C4-2B (cell line): ENCODE results near the gene INPP4B.
A peak's percentile ranks its signal among the peaks of the same experiment; 100 is the strongest.

Experiments used
- H3K27ac ChIP-seq: fragments of 450-650 bp; 2 replicates; pipeline ENCODE4 v1.5.1; 2017
- CTCF ChIP-seq: fragments of 450-650 bp; conservative IDR thresholded peaks from 2 replicates; pipeline ENCODE4 v1.5.1; 2017; ENCODE audit warnings: mild to moderate bottlenecking
- ZFX ChIP-seq: fragments of 450-650 bp; IDR thresholded peaks from 2 replicates; pipeline ENCODE4 v1.6.1; 2017

The INPP4B gene

GRCh38 chr4:142292231-142292630 is 553.9 kb downstream of the INPP4B start:
- no peak overlapping the region for H3K27ac ChIP-seq
- no peak for TF ChIP-seq CTCF
- no peak for TF ChIP-seq ZFX

GRCh38 chr4:142291299-142292050 is 554.6 kb downstream of the INPP4B start:
- TF ChIP-seq ZFX, result no peak
- no peak for TF ChIP-seq CTCF
- no peak overlapping the region for H3K27ac ChIP-seq

- no peak for TF ChIP-seq ZFX
- no peak for TF ChIP-seq CTCF
- H3K27ac ChIP-seq, result no peak overlapping the region
Observed at GRCh38 chr4:142287371-142287770, 558.7 kb downstream of the INPP4B start.

GRCh38 chr4:142285222-142285583 is 560.9 kb downstream of the INPP4B start:
- TF ChIP-seq ZFX, result no peak
- no peak for TF ChIP-seq CTCF
- no peak overlapping the region for H3K27ac ChIP-seq

- TF ChIP-seq ZFX (no peak), CTCF (no peak)
- no peak overlapping the region for H3K27ac ChIP-seq
Observed at GRCh38 chr4:142284402-142285221, 561.5 kb downstream of the INPP4B start.

- no peak overlapping the region for H3K27ac ChIP-seq
- TF ChIP-seq ZFX (no peak), CTCF (peak; percentile 77)
Observed at GRCh38 chr4:142282870-142283431, 563.1 kb downstream of the INPP4B start.

GRCh38 chr4:142281999-142282398 is 564.1 kb downstream of the INPP4B start:
- TF ChIP-seq ZFX, result no peak
- no peak overlapping the region for H3K27ac ChIP-seq
